ENCODE data around the gene PCGF2.
"Not testable (repeated sequence)": the region's sequence is repeated elsewhere in the genome, so short reads cannot be mapped to it uniquely, and the experiment has no call there.

Gene PCGF2

DNA sequence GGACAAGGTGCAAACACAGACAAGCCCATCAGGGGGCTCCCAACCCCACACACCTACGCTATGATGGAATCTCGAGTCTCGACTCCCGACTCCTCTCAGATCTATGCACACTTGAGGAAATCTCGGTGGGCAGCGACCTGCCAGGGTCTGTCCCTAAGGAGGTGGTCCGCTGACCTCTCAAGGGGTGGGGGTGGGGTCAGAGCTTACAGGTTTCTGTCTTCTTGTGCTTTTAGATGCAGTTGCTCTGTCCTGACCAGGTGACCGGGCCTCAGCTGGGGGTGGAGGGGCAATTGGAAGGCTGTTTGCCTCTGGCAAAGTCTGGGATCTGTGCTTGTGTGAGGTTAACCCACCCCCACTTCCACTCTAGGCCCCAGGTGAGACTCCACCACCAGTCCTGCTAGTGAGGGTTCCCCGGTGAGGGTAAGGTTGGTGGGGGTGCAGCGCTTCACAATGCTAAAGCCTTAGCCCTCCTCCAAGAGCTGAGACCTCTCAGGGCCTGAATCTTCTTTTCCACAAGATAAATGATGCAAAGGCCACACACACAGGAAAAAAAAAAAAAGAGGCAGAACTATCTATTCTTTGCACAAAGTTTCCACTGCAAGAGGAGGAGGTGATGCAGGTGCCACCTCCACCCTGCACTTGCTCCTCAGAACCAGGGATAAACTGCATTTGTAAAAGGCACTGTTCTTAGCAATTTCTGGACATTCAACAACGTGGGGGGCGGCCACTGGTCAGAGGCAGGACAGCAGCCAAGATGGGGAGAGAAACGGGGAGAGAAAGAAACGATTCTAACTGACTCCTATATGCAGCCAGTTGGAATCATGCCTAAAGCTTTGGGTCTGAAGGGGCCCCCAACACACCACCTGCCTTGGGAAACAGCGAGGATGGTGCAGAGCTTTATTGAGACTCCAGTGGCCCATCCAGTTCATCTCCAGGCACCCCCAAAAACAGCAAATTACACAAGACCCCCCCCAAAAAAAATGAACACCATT, 13.9 kb downstream of the PCGF2 start:
- no peak for DNase-seq

DNA sequence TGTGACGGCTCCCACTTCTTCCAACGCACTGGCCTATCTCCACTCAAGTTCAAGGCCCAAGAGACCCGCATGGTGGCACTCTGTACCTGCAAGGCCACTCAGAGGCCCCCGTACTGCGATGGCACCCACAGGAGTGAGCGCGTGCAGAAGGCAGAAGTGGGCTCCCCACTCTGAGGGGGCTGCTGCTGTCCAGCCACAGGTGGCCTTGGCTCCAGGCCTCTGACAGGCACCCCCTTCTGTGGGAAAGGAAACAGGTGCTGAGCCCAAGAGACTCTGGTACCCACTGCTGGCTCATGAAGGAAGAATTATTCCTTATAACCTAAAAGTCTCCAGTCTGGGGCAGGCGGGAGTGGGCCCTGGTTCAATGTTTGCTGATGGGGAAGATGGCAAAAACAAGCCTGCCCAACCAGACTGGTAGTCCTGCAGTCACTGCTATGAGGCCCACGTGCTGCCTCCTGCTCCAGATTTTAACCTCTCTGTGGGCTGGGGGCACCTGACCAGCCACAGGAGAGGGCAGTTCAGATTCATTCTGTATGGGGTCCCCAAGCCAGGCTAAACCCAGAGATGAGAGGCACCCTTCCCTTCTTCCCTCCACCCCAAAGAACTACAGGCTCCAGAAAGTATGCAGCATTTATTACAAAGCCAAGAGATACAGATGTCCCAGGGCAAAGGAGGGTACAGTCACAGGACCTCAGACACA, 14.7 kb downstream of the PCGF2 start:
- no peak for DNase-seq

DNA sequence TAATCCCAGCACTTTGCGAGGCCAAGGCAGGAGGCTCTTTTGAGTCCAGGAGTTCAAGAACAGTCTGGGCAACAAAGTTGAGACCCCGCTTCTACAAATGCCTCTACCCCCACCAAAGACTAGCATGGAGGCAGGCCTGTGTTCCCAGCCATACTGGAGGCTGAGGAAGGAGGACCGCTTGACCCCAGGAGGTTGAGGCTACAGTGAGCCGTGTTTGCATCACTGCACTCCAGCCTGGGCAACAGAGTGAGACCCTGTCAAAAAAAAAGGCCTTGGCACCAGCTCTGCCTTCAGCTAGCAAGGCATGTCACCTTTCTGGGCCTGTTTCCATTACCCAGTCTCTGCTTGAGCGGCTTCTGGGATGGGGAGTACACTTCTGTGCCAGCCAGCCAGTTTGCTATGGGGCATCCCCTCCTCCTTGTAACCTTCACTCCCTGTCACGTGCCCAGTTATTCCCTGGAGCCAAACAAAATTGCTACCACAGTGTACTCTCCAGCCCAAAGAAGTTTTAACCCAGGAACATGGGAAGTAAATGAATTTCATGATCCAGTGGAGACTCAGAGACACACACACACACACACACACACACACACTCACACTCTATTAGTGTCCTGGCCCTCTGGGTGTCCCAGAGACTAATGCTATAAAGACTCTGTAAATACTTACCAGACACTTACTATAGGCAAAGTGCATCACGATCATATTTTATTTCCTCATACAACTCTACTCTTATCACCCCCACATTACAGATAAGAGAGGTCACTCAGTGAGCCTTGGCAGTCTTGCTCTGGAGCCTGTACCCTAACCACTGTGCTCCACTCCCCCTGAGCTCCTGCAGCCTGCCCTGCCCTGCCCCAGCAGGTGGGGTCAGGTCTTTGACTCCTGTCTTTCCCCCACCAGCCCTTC, 15.5 kb downstream of the PCGF2 start:
- no peak for DNase-seq

DNA sequence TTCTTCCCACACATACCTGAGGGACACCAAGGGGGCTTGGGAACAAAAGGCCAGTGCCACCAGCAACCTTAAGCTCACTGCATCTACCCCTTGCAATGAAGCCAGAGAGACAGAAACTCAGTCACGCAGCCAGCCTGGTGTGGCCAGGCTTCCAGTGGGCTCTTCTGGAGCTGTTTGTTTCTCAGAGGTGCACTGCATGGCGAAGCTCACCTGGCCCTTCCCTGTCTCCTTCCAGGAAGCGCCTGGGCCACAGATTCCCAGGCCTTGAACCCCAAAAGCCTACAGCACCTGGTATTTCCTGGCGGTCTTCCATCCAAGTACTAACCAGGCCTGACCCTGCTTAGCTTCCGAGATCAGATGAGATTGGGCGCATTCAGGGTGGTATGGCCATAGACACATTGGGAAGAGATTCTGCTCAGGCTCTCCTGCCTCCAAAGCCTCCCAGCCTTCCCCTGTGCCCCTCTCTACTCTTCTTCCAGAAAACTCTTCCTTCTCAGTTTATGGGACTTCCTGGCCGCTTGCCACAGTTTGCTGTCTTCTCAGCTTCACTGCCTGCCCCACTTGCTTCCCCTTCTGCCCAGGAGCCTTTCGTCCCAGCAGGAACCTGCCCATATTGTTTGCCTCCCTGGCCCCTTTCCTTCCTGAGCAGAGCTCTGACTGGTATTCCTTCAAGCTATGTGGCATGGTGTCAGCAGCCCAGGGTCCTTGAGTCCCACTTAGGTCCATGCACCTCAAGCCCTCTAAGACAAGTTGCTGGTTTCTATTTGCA, 16.4 kb downstream of the PCGF2 start:
- DNase-seq: no peak

DNA sequence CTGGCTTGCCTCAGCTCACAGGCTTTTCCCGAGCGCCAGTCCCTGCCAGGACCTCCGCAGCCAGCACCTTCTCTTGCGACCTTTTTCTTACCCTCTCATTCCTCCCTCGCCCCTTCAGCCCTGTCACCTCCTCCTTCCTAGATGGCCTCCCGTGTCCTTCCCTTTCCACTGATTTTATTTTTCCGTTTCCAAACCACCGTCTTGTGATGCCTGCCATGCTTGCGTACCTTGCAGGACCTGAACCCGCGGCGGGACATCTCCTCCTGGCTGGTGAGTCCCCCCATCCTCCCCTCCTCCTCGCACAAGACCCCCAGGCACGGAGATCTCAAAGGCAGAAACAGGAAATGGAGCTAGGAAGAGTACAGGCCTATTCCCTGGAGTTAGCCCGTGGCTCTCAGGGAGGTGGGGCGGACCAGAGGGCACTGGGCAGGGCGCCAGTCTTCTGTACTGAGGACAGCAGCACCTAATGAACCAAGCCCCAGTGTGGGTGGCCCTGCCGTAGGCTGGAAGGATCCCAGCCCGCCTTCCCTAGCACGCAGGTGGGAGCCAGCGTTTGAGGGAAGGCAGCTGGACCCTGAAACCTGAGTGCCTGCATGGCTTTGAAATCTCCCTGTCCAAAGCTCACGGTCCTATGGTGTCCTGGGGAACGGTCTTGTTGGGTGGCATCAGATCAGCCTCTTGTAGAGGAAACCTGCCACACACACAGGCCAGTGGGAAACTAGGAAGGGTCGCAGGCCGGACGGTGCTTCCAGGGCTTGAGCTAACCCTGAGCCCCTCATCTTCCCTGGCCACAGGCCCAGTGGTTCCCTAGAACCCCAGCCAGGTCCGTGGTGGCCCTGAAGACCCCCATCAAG, 17.4 kb downstream of the PCGF2 start:
- no peak for DNase-seq

DNA sequence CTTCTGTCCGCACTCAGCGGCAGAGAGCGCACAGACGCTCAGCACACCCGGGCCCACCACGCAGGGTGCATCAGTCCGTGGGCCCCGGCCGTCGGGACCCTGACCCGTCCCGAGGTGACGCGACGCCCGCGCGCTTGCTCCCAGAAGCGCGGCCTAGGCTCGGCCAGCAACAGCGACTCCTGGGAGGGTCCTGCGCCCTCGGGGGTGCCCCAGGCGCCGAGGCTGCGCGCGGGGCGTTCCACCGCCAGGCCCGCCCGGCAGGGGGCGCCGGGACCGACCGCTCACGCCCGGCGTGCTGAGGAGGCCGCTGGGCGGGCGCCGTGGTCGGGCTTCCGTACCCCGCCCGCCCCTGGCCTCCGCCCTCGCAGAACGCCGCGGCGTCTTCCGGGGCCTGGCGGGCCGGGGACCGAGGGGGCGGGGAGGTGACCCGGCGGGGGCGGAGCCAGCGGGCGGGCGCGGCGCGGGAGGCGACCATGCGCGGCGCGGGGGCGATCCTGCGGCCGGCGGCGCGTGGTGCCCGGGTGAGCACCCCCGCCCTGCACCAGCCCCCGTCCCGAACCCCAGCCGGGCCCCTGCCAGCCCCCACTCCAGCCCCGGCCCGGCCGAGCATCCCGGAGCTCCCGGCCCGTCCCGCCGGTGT, 18.1 kb downstream of the PCGF2 start, which contains the start of gene CISD3:
CISD3 (plus strand) TSS at position 456 of the 640 bp plus-strand sequence; CDS start at position 474, 18 bp downstream.
- DNase-seq: peak; percentile 88

DNA sequence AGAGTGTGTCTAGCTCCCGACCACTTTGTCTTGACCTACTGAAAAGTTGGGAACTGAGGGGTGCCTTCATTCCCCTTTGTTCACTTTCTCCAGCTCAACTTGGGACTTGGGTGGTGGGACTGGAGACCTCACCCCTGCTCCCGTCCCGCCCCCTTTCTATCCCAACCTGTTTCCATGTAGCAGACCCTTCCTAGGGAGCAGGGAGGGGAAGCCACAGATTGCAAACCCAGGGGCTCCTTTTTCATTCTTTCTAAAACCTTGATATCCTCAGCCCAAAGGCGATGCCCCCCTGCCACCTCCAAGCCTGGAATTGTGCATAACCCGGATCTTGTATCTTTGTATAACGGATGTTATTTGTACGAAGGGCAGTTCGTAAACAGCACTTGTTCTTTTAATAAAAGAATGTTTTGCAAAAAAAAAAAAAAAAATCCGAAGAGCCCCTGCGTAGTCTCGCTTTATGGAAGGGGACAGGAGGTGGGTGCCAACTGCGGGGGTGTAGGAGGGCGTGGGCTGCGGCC, 18.7 kb downstream of the PCGF2 start:
- no peak for DNase-seq

DNA sequence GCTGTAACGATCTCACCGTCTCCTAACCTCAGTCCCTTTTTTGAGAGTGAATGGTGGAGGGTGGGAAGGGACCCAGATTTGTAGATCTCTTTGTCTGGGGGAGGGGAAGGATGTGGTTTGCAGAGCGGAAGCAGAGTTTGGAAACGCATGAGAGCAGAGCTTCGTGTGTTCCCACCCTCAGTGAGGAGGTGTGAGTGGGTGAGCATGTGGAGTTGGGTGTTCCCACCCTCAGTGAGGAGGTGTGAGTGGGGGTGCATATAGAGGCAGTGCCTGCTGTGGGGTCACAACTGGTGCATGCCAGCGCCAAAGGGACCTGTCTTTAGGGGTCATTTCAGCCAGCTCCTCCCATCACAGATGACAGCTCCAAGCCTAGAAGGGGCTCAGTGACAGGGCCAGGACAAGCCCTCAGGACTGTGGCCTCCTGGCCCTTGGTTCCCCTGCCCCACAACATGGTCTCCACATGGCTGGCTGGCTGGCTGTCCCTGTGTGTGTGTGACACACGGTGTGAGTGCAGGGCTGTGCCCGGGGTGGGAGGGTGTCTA, 19.8 kb downstream of the PCGF2 start:
- no peak for DNase-seq

DNA sequence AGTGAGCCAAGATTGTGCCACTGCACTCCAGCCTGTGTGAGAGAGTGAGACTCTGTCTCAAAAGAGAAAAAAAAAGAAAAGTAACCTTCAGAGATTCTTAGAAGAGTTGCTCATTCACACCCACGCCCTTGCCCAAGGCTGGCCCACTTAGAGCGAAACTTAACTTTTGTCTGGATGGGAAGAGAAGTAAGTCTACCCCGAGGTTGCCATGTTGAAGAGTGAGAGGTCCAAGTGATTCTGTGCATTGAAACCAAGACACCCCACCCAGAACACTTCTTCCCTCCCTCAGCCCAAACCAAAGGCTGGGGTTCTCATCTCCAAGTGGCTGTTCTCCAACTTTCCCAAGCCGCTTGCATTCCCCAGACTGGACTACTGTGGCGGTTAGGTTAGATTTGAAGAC, 20.4 kb downstream of the PCGF2 start:
- no peak for DNase-seq

DNA sequence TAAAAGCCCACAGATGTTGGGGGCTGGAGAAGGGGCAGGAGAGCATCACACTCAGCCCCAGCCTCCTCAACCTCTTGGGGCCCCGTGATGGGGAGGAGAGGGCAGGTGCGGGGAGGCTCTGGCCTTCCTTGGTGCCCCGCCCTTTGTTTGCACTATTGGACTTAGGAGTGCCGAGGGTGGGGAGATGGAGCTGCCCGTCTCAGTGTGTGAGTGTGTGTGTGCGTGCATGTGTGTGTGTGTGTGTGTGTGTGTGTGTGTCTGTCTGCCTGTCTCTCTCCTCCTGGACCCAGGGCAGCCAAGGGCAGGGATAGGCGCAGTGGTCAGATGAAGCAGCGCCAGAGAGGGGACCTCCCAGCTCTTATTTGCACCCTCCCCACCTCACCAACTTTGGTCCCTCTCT, 22.0 kb downstream of the PCGF2 start:
- not testable (repeated sequence) for DNase-seq

DNA sequence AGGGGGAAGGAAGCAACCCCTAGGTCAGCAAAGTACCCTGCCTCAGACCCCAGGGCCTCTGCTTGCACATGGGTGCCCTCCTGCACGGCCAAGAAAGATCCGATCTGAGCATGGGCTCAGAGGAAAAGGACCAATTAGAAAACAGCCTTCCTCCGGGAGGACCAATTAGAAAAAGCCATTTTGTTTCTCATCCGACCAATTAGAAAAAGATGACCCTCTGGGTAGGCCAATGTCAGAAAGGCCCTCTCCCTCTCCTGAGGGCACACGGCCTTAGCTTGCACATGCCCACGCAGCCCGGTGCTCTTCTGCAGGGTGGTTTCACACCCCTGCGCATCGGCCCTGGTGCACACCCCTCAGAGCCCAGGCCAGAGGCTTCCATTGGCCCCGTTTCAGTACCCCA, 23.1 kb downstream of the PCGF2 start:
- DNase-seq: no peak

DNA sequence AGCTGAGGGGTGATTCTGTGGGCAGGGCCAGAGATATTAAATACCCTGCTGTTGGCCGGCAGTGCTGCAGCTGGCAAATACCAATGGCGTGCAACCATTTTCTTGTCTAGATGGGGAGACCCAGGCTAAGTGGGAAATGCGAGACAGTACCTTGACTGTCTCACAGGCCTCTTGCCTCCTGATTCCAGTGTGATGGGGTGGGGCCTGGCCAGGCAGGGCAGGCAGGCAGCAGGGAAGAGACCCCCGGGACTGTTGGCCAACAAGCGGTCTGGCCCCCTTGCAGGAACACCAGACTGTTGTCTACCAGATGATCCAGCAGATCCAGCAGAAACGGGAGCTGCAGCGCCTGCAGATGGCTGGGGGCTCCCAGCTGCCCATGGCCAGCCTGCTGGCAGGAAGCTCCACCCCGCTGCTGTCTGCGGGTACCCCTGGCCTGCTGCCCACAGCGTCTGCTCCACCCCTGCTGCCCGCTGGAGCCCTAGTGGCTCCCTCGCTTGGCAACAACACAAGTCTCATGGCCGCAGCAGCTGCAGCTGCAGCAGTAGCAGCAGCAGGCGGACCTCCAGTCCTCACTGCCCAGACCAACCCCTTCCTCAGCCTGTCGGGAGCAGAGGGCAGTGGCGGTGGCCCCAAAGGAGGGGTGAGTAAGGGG, 23.7 kb downstream of the PCGF2 start:
- peak; percentile 55 for DNase-seq

DNA sequence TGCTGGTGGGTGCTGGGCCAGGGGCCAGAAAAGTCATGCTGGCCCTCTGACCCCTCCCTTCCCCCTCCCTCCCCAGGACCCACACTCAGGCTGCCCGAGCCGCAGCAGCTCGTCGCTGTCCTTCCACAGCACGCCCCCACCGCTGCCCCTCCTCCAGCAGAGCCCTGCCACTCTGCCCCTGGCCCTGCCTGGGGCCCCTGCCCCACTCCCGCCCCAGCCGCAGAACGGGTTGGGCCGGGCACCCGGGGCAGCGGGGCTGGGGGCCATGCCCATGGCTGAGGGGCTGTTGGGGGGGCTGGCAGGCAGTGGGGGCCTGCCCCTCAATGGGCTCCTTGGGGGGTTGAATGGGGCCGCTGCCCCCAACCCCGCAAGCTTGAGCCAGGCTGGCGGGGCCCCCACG, 26.3 kb downstream of the PCGF2 start:
- DNase-seq: no peak

DNA sequence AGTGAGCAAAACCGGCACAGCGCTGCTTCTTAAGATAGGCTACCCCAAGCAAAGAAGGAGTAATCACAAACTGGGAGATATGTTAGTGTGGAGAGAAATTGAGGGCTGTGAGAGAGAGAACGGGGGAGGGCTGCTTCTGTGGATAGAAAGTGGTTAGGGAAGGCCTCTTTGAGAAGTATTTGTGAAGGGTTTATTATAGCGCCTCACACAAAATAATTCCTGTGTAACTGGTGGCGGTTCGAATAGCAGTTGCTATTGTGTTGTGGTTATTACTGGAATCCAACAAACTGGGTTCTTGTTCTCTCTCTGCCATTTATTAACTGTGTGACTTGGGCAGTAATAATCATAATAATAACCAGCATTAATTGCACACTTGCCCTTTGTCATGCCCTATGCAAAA, 27.2 kb downstream of the PCGF2 start:
- no peak for DNase-seq

DNA sequence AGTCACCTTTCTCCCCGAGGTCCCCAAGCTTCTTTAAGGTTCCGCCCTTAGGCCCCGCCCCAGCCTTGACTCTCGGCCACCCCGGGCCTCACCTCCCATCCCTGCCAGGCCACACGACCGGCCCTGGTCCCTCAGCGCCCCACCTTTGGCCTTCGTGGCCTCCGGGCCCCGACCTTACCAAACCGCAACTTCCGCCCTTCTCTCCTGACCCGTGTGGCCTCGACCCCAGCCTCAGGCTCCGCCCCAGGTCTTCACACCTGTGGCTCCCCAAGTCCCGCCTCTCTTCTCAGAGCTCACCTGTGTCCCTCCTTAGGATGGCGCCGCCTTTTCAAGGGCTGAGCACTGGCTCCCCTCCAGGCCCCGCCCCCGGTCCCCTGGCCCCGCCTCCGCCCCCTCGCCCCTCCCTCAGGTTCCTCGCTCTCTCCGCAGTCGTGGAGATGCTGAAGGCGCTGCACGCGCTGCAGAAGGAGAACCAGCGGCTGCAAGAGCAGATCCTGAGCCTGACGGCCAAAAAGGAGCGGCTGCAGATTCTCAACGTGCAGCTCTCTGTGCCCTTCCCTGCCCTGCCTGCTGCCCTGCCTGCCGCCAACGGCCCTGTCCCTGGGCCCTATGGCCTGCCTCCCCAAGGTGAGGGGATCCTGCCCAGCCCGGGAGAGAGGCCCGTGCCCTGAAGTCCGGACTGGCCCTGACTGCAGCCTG, 28.0 kb downstream of the PCGF2 start:
- no peak for DNase-seq

DNA sequence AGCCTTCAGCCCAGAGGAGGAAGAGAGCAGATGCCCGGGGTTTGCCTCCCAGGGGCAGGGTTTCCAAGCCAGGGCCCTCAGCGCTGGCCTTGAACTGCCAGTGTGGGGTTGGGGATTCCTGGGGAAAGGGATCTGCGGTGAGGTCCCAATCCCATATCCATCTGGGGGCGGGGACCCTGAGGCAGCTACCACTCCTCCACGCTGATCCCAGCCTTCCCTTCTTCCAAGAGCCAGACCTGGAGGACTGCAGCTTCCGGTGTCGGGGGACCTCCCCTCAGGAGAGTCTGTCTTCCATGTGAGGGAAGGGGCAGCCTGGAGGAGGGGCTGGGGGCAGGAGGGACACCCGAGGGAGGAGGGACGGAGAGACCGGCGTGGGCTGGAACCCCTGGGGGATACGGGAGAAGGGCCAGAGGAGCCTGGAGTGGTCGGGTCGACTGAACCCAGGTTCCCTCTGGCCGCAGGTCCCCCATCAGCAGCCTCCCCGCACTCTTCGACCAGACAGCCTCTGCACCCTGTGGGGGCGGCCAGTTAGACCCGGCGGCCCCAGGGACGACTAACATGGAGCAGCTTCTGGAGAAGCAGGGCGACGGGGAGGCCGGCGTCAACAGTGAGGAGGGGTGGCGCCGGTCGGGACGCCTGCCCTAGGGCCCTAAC, 28.7 kb downstream of the PCGF2 start:
- DNase-seq: no peak

DNA sequence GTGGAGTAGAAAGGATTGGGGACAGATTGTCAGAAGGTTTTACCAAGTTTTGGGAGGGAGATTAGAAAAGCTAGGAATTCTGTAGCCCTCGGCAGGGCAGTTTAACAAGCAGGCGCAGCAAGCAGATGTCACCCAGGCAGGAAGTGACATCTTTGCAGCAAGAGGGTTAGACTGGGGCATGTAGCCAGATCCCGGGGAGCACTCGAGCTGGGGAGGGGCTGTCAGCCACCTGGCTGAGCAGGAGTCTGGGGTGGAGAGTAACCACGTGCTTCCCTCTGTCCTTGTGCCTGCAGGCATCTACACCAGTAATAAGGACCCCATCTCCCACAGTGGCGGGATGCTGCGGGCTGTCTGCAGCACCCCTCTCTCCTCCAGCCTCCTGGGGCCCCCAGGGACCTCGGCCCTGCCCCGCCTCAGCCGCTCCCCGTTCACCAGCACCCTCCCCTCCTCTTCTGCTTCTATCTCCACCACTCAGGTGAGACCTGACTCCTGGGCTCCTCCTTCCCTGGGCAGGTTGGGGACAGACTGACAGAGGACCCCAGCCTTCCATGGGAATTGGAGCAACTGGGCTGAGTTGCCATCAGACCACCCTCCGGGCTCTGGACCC, 30.9 kb downstream of the PCGF2 start:
- DNase-seq: no peak
